HepG2 (cell line): ENCODE measurements around the gene KANSL1. TPM values are rescaled to one million over a fixed set of nuclear protein-coding genes. Genes with fewer than 3 reads are reported as not detected.

Experiments
- ATAC-seq: fragments of 200-7000 bp; cut with Tn5 transposase; 3 replicates; pipeline ENCODE4 v1.9.1; 2020; ENCODE audit warnings: mild to moderate bottlenecking, moderate library complexity
- BruUV-seq: library from RNA; stranded (reverse); fragments of 400-500 nt; replicated peaks from 2 replicates; lab custom pipeline; 2021; lab: Mats Ljungman, UMichigan
- CTCF ChIA-PET: fragments of 300-600 bp; formaldehyde crosslinking; extraction: SDS; loops from one replicate; lab custom pipeline; 2021; ENCODE audit warnings: low total read pairs, inconsistent platforms, low intra/inter-chr PET ratio; lab: Yijun Ruan, JAX
- POLR2A ChIA-PET: fragments of 350-600 bp; sonication (Branson Sonifier 250); formaldehyde crosslinking; loops from one replicate; lab custom pipeline; 2020; ENCODE audit warnings: antibody characterized with exemption, inconsistent platforms; lab: Yijun Ruan, JAX
- DNase-seq: peaks from one replicate; pipeline ENCODE4 v3.0.0-alpha.2; 2015; ENCODE audit warnings: low spot score
- FAIRE-seq: peaks from 3 replicates; lab custom pipeline; 2011; peaks lifted over from hg19 to GRCh38; lab: Jason Lieb, UNC
- H2AFZ ChIP-seq: one replicate; pipeline ENCODE4 v1.6.1; 2011; ENCODE audit warnings: low read length, inconsistent platforms
- H3K27ac ChIP-seq: fragments of 300-600 bp; 3 replicates; pipeline ENCODE4 v1.8.0; 2011; ENCODE audit warnings: mixed run types, mild to moderate bottlenecking, mixed read lengths, low read length, inconsistent platforms; ENCODE audit not compliant: insufficient read depth; ENCODE audit errors: extremely low read length
- H3K27me3 ChIP-seq, 2 experiments: fragments of 200-600 bp in 1 of 2; 2 replicates in 1 of 2; 3 replicates in 1 of 2; pipeline versions ENCODE4 v1.6.0 to v1.8.0; 2011; ENCODE audit warnings: low read length in 2 of 2, mild to moderate bottlenecking in 2 of 2, moderate library complexity in 2 of 2, inconsistent platforms in 1 of 2; ENCODE audit not compliant: insufficient read depth in 2 of 2, control insufficient read depth in 1 of 2
- H3K36me3 ChIP-seq, 2 experiments: fragments of 200-600 bp in 1 of 2; replicated peaks in 1 of 2; 2 replicates in 1 of 2; 3 replicates in 1 of 2; pipeline versions ENCODE4 v1.5.1 to v1.8.0; 2011; ENCODE audit warnings: low read length in 2 of 2, inconsistent platforms in 1 of 2; ENCODE audit not compliant: insufficient read depth in 2 of 2, control insufficient read depth in 1 of 2
- H3K4me1 ChIP-seq: 2 replicates; pipeline ENCODE4 v1.5.1; 2012; ENCODE audit warnings: low read length, inconsistent platforms; ENCODE audit not compliant: insufficient read depth
- H3K4me2 ChIP-seq: 2 replicates; pipeline ENCODE4 v1.6.0; 2011; ENCODE audit warnings: low read depth, low read length, inconsistent platforms
- H3K4me3 ChIP-seq, 3 experiments: fragments of 200-600 bp in 1 of 3; sonication (generic), shearing (Covaris generic) in 1 of 3; replicated peaks in 1 of 3; 2 replicates each; pipeline ENCODE4 v1.5.1; 2011 to 2016; ENCODE audit warnings: low read length in 3 of 3, inconsistent platforms in 2 of 3, low read depth in 2 of 3, mild to moderate bottlenecking in 2 of 3, control low read depth in 1 of 3, mixed read lengths in 1 of 3; ENCODE audit not compliant: insufficient read depth in 1 of 3
- H3K79me2 ChIP-seq: one replicate; pipeline ENCODE4 v1.6.1; 2011; ENCODE audit warnings: low read length, inconsistent platforms; ENCODE audit not compliant: insufficient read depth
- H3K9ac ChIP-seq: 2 replicates; pipeline ENCODE4 v1.6.0; 2011; ENCODE audit warnings: mild to moderate bottlenecking, low read depth, low read length, inconsistent platforms; ENCODE audit not compliant: insufficient read depth
- H3K9me3 ChIP-seq: 2 replicates; pipeline ENCODE4 v1.5.1; 2012; ENCODE audit warnings: mild to moderate bottlenecking, low read length
- H4K20me1 ChIP-seq: 2 replicates; pipeline ENCODE4 v1.6.0; 2011; ENCODE audit warnings: inconsistent platforms, mild to moderate bottlenecking, low read length, moderate library complexity; ENCODE audit not compliant: insufficient read depth
- CBX5 ChIP-seq: sonication (generic); formaldehyde crosslinking; IDR thresholded peaks from 2 replicates; pipeline ENCODE4 v1.4.0; 2020; ENCODE audit warnings: missing genetic modification reagents, borderline replicate concordance
- JUND ChIP-seq: sonication (generic); formaldehyde crosslinking; IDR thresholded peaks from 2 replicates; pipeline ENCODE4 v1.8.0; 2022; ENCODE audit warnings: mild to moderate bottlenecking, missing genetic modification reagents
- KDM2A ChIP-seq: sonication (generic); formaldehyde crosslinking; IDR thresholded peaks from 2 replicates; pipeline ENCODE4 v1.4.0; 2020; ENCODE audit warnings: low read depth, missing genetic modification reagents, borderline replicate concordance
- KLF6 ChIP-seq: IDR thresholded peaks from 2 replicates; pipeline ENCODE4 v1.8.0; 2016; ENCODE audit warnings: missing biosample characterization, missing genetic modification reagents
- PAX8 ChIP-seq: sonication (generic); formaldehyde crosslinking; IDR thresholded peaks from 2 replicates; pipeline ENCODE4 v1.8.0; 2022; ENCODE audit warnings: mild to moderate bottlenecking, missing genetic modification reagents, borderline replicate concordance
- POLR2AphosphoS2 ChIP-seq: IDR thresholded peaks from 2 replicates; pipeline ENCODE4 v1.6.1; 2011; ENCODE audit warnings: low read depth, low read length, improper control_type of control experiment
- RORA ChIP-seq: sonication (generic); formaldehyde crosslinking; IDR thresholded peaks from 2 replicates; pipeline ENCODE4 v1.5.0; 2020; ENCODE audit warnings: mild to moderate bottlenecking, missing genetic modification reagents, moderate library complexity
- TGIF2 ChIP-seq: IDR thresholded peaks from 2 replicates; pipeline ENCODE4 v1.6.1; 2016; ENCODE audit warnings: control low read depth, missing compliant biosample characterization
- USF2 ChIP-seq, 2 experiments: sonication (generic) in 1 of 2; formaldehyde crosslinking in 1 of 2; IDR thresholded peaks; 2 replicates each; pipeline versions ENCODE4 v1.5.1 to v1.6.1; 2011 to 2020; ENCODE audit warnings: borderline replicate concordance in 1 of 2, low read depth in 1 of 2, low read length in 1 of 2, mild to moderate bottlenecking in 1 of 2, missing genetic modification reagents in 1 of 2, moderate library complexity in 1 of 2
- ZHX2 ChIP-seq, 2 experiments: sonication (generic) in 1 of 2; formaldehyde crosslinking in 1 of 2; IDR thresholded peaks; 2 replicates each; pipeline versions ENCODE4 v1.6.1 to v1.9.0; 2014 to 2022; ENCODE audit warnings: antibody characterized with exemption in 1 of 2, borderline replicate concordance in 1 of 2, inconsistent platforms in 1 of 2, low read depth in 1 of 2, missing genetic modification reagents in 1 of 2
- ZNF530 ChIP-seq: sonication (generic); formaldehyde crosslinking; IDR thresholded peaks from 2 replicates; pipeline ENCODE4 v1.5.0; 2020; ENCODE audit warnings: low read depth, mild to moderate bottlenecking, missing genetic modification reagents
- ZNF720 ChIP-seq: sonication (generic); formaldehyde crosslinking; IDR thresholded peaks from 2 replicates; pipeline ENCODE4 v1.4.0; 2020; ENCODE audit warnings: missing genetic modification reagents
- ZNF746 ChIP-seq: sonication (generic); formaldehyde crosslinking; IDR thresholded peaks from 2 replicates; pipeline ENCODE4 v1.8.0; 2022; ENCODE audit warnings: mild to moderate bottlenecking, missing genetic modification reagents
- WGBS: methylation state at CpG from one replicate; pipeline ENCODE4 v1.1.6; 2017; ENCODE audit warnings: low lambda C conversion rate; 5-methylcytosine and 5-hydroxymethylcytosine counted together
- in situ Hi-C: cut with HindIII; loops from 2 replicates; pipeline ENCODE4 v1.10.0; 2017; ENCODE audit warnings: low pct_unique_long_range_greater_than_20kb; ENCODE audit not compliant: extremely low pct_ligation_motif_present
- intact Hi-C: fragments of 100-400 bp; cut with micrococcal nuclease; formaldehyde crosslinking; loops from one replicate; pipeline ENCODE4 v1.10.0; 2022; ENCODE audit not compliant: unreplicated experiment
- polyA plus RNA-seq, 8 experiments: library from polyadenylated mRNA; depleted of rRNA in 3 of 8; stranded (reverse) in 7 of 8; unstranded in 1 of 8; fragments of >200 nt; fragmentation: Illumina TruSeq in 4 of 8; extraction: Trizol in 4 of 8; gene quantifications; 2 replicates each; pipeline versions ENCODE4 v1.2.1 to v1.2.3, GENCODE V29; 2011 to 2016; ENCODE audit warnings: low read depth in 4 of 8, missing spikeins in 1 of 8, mixed read lengths in 1 of 8; ENCODE audit not compliant: insufficient read depth in 1 of 8
- total RNA-seq, 5 experiments: library from RNA; depleted of rRNA; stranded (reverse); fragments of >200 nt; fragmentation: Illumina TruSeq; extraction: Trizol; gene quantifications; 2 replicates each; pipeline ENCODE4 v1.2.3, GENCODE V29; 2016; ENCODE audit warnings: low read depth in 1 of 5
- TF ChIP-seq, protein P1 (sequence below): sonication (generic); formaldehyde crosslinking; IDR thresholded peaks from 2 replicates; pipeline ENCODE4 v1.4.0; 2020; ENCODE audit warnings: mild to moderate bottlenecking, missing genetic modification reagents

The KANSL1 gene
- total and polyA plus RNA-seq, 2 of the 13 experiments (the other 11 are each of a cell fraction or from before 2014, with no cell fraction given) = 24.0 to 59.6 TPM

DNA sequence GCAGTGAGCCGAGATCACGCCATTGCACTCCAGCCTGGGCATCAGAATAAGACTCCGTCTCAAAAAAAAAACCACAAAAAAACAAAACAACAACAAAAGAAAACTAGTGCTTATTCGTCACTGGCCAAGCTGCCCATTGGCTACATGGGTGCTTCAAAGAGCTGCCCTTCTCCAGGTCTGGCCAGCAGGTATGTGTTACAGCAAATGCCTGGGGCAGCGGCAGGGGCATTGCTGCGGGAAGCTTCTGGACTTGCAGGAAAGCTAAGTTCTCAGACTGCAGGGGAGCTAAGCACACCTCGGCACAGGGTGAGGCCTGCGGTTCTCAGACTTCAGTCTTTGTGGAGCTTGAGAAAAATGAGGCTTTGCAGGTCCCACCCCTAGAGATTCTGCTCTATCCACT is 198.2 kb downstream of the KANSL1 start:
- no peak for FAIRE-seq
- H3K36me3 ChIP-seq = no peaks in the 10 kb centered on the region
- no peak for ATAC-seq
- H3K27ac ChIP-seq = no peak overlapping the region
- ChIA-PET CTCF (no interaction called here), POLR2A (no interaction called here)
- no peak overlapping the region for H3K9ac ChIP-seq
- no peak overlapping the region for H2AFZ ChIP-seq
- peaks cover 26% of the 10 kb centered on the region for H3K4me1 ChIP-seq
- H3K79me2 ChIP-seq = no peaks in the 10 kb centered on the region
- no peak for DNase-seq
- in situ Hi-C loops (no loop called here), intact Hi-C loops (no loop called here)
- H4K20me1 ChIP-seq = no peaks in the 10 kb centered on the region
- 0 out of 5 replicates have a peak, but pooled peaks cover 0 to 1% of the 10 kb centered on the region in 2 experiments for H3K27me3 ChIP-seq
- no peaks in the 10 kb centered on the region for H3K9me3 ChIP-seq
- H3K4me3 ChIP-seq = no peak overlapping the region
- WGBS = 81% methylated on average over 8 of the region's 8 CpGs
- no TSS peak for BruUV-seq
- H3K4me2 ChIP-seq = no peak overlapping the region
- no peak for TF ChIP-seq TGIF2 (CRISPR knock-in tag)
- TF ChIP-seq ZNF720 (CRISPR knock-in tag) = no peak
- TF ChIP-seq, protein P1, sequence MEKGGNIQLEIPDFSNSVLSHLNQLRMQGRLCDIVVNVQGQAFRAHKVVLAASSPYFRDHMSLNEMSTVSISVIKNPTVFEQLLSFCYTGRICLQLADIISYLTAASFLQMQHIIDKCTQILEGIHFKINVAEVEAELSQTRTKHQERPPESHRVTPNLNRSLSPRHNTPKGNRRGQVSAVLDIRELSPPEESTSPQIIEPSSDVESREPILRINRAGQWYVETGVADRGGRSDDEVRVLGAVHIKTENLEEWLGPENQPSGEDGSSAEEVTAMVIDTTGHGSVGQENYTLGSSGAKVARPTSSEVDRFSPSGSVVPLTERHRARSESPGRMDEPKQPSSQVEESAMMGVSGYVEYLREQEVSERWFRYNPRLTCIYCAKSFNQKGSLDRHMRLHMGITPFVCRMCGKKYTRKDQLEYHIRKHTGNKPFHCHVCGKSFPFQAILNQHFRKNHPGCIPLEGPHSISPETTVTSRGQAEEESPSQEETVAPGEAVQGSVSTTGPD (CRISPR knock-in tag) = no peak
- no peak for TF ChIP-seq KLF6 (CRISPR knock-in tag)
- no peak for TF ChIP-seq USF2 (IDR thresholded peaks at IDR 0.05; ENCODE audit: low read depth, low read length)
- no peak for TF ChIP-seq USF2 (CRISPR knock-in tag; IDR thresholded peaks at IDR 0.05; ENCODE audit: borderline replicate concordance)
- TF ChIP-seq RORA (CRISPR knock-in tag) = no peak
- TF ChIP-seq KDM2A = no peak
- no peak for TF ChIP-seq JUND (CRISPR knock-in tag)
- no peak for TF ChIP-seq PAX8 (CRISPR knock-in tag)
- no peak for TF ChIP-seq ZHX2 (IDR thresholded peaks at IDR 0.05; ENCODE audit: low read depth)
- no peak for TF ChIP-seq ZHX2 (CRISPR knock-in tag; IDR thresholded peaks at IDR 0.05; ENCODE audit: borderline replicate concordance)
- TF ChIP-seq CBX5 = no peak
- no peak for TF ChIP-seq ZNF746 (CRISPR knock-in tag)
- no peak for TF ChIP-seq POLR2AphosphoS2
- no peak for TF ChIP-seq ZNF530 (CRISPR knock-in tag)
